ENCODE results near the gene SPDEF.

GRCh38 chr6:34519971-34520644 is 36.0 kb downstream of the SPDEF start:
- TF ChIP-seq MYC (IDR thresholded peaks at IDR 0.05; ENCODE audit: borderline replicate concordance, low read length) (no peak), FOSL2 (IDR thresholded peaks at IDR 0.05) (no peak), FOSL2 (CRISPR knock-in tag; IDR thresholded peaks at IDR 0.05) (no peak), MAZ (IDR thresholded peaks at IDR 0.05; ENCODE audit: borderline replicate concordance, low read depth, low read length) (no peak), CTCF (IDR thresholded peaks at IDR 0.05) (no peak), REST (IDR thresholded peaks at IDR 0.05) (no peak)

Measured in A549 (cell line).